Stomach (tissue), 9 donors: ENCODE measurements around the gene HEATR3. TPM values are rescaled to one million over a fixed set of nuclear protein-coding genes. Genes with fewer than 3 reads are reported as not detected.

Experiments
- DNase-seq, 2 donors: peaks; one replicate each; pipeline versions ENCODE4 v3.0.0 to v3.0.0-alpha.2; 2013 to 2019
- H3K27ac ChIP-seq, 5 donors: fragments of 200-600 bp in 4 of 5; sonication (generic) in 4 of 5; one replicate each; pipeline ENCODE4 v1.5.1; 2013 to 2019; ENCODE audit warnings: mild to moderate bottlenecking in 1 of 5, moderate library complexity in 1 of 5
- H3K27me3 ChIP-seq, 3 donors: fragments of 200-600 bp; sonication (generic); one replicate each; pipeline ENCODE4 v1.5.1; 2017 to 2019; ENCODE audit warnings: mixed run types in 1 of 3
- H3K36me3 ChIP-seq, 4 donors: fragments of 200-600 bp; sonication (generic); 1 replicate in 3 of 4; 2 replicates in 1 of 4; pipeline ENCODE4 v1.5.1; 2016 to 2019
- H3K4me1 ChIP-seq, 4 donors: fragments of 200-600 bp; sonication (generic); one replicate each; pipeline ENCODE4 v1.5.1; 2016 to 2019
- H3K4me3 ChIP-seq, 4 donors: fragments of 200-600 bp; sonication (generic) in 3 of 4; one replicate each; pipeline ENCODE4 v1.5.1; 2016 to 2019; ENCODE audit warnings: mild to moderate bottlenecking in 1 of 4
- H3K9me3 ChIP-seq, 4 donors: fragments of 200-600 bp; sonication (generic); one replicate each; pipeline ENCODE4 v1.5.1; 2016 to 2019
- EP300 ChIP-seq: sonication (generic); formaldehyde crosslinking; IDR thresholded peaks from one replicate; pipeline ENCODE4 v1.6.1; 2017; ENCODE audit warnings: antibody characterized with exemption
- POLR2A ChIP-seq, 4 donors: fragments of 450-650 bp; IDR thresholded peaks; one replicate each; pipeline ENCODE4 v1.6.1; 2016; ENCODE audit warnings: antibody characterized with exemption in 4 of 4, control low read depth in 2 of 4, mild to moderate bottlenecking in 1 of 4, moderate library complexity in 1 of 4
- POLR2AphosphoS5 ChIP-seq, 3 donors: sonication (generic); formaldehyde crosslinking; IDR thresholded peaks; one replicate each; pipeline ENCODE4 v1.6.1; 2016; ENCODE audit warnings: antibody characterized with exemption in 3 of 3
- WGBS, 5 donors: extraction: QIAGEN DNeasy Blood & Tissue Kit in 3 of 5; methylation state at CpG; one replicate each; pipeline versions ENCODE4 v1.1.5 to v1.1.7; 2013 to 2018; 5-methylcytosine and 5-hydroxymethylcytosine counted together
- intact Hi-C: fragments of 100-400 bp; cut with DNase I; formaldehyde crosslinking; loops from one replicate; pipeline ENCODE4 v1.15.1; 2023; ENCODE audit warnings: low total_unique reads
- polyA plus RNA-seq, 3 donors: library from polyadenylated mRNA; stranded (reverse); fragments of 200-250 nt; gene quantifications; one replicate each; pipeline ENCODE4 v1.2.3, GENCODE V29; 2013
- total RNA-seq, 5 donors: library from RNA; depleted of rRNA; stranded (reverse); fragments of >200 nt; gene quantifications; one replicate each; pipeline versions ENCODE4 v1.1.0 to v1.2.3, GENCODE V29; 2014 to 2016
- TF ChIP-seq, protein P1 (sequence below), 7 experiments: fragments of 450-650 bp in 4 of 7; fragments of 200-600 bp in 3 of 7; sonication (generic) in 3 of 7; IDR thresholded peaks; one replicate each; pipeline ENCODE4 v1.5.1; 2016 to 2019; ENCODE audit warnings: antibody characterized with exemption in 7 of 7, control low read depth in 2 of 7, mild to moderate bottlenecking in 1 of 7
- donor health status: healthy with polysubstance abuse.
- donor health status: Bipolar disorder and iron deficiency.
- donor health status: healthy.

Gene HEATR3
- total and polyA plus RNA-seq, 8 donors = 4.1 to 45.1 (median 15.4) TPM

GRCh38 chr16:50102051-50102746, 36.4 kb downstream of the HEATR3 start:
- no peaks in the 10 kb centered on the region for H3K9me3 ChIP-seq
- H3K27me3 ChIP-seq = no peaks in the 10 kb centered on the region
- WGBS, 5 donors = 86 to 93% (median 92%) methylated on average over 6 of the region's 6 CpGs
- H3K4me3 ChIP-seq = no peak overlapping the region
- TF ChIP-seq, protein P1, sequence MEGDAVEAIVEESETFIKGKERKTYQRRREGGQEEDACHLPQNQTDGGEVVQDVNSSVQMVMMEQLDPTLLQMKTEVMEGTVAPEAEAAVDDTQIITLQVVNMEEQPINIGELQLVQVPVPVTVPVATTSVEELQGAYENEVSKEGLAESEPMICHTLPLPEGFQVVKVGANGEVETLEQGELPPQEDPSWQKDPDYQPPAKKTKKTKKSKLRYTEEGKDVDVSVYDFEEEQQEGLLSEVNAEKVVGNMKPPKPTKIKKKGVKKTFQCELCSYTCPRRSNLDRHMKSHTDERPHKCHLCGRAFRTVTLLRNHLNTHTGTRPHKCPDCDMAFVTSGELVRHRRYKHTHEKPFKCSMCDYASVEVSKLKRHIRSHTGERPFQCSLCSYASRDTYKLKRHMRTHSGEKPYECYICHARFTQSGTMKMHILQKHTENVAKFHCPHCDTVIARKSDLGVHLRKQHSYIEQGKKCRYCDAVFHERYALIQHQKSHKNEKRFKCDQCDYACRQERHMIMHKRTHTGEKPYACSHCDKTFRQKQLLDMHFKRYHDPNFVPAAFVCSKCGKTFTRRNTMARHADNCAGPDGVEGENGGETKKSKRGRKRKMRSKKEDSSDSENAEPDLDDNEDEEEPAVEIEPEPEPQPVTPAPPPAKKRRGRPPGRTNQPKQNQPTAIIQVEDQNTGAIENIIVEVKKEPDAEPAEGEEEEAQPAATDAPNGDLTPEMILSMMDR (IDR thresholded peaks at IDR 0.05) = no peak
- TF ChIP-seq POLR2AphosphoS5 (IDR thresholded peaks at IDR 0.05) (no peak), EP300 (no peak), POLR2A (IDR thresholded peaks at IDR 0.05) (no peak)
- intact Hi-C loops = no loop called here
- DNase-seq = no peak
- no peak overlapping the region for H3K27ac ChIP-seq
- peaks cover 36 to 91% (median 87%) of the 10 kb centered on the region in 4 donors for H3K36me3 ChIP-seq
- no peaks in the 10 kb centered on the region for H3K4me1 ChIP-seq

DNA sequence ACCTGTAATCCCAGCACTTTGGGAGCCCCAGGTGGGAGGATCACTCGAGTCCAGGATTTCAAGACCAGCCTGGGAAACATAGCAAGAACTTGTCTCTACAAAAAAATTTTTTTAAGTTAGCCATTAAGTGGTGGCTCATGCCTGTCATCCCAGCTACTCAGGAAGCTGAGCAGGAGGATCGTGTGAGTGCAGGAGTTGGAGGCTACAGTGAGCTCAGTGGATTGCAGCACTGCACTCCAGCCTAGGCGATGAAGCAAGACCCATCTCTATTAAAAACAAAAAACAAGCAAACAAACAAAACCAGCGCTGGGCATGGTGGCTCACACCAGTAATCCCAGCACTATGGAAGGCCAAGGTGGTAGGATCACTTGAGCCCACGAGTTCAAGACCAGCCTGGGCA, 38.0 kb downstream of the HEATR3 start:
- Histone ChIP-seq H3K27ac (no peak overlapping the region), H3K4me1 (no peaks in the 10 kb centered on the region), H3K36me3 (peaks cover 36 to 85% (median 83%) of the 10 kb centered on the region in 4 donors), H3K4me3 (no peak overlapping the region), H3K9me3 (no peaks in the 10 kb centered on the region), H3K27me3 (no peaks in the 10 kb centered on the region)
- no peak for DNase-seq
- TF ChIP-seq EP300 (no peak), POLR2AphosphoS5 (IDR thresholded peaks at IDR 0.05) (no peak), POLR2A (IDR thresholded peaks at IDR 0.05) (no peak)
- TF ChIP-seq, protein P1 (IDR thresholded peaks at IDR 0.05) = no peak
- WGBS, 5 donors = 76 to 95% (median 86%) methylated on average over 5 of the region's 5 CpGs
- intact Hi-C loops = no loop called here

DNA sequence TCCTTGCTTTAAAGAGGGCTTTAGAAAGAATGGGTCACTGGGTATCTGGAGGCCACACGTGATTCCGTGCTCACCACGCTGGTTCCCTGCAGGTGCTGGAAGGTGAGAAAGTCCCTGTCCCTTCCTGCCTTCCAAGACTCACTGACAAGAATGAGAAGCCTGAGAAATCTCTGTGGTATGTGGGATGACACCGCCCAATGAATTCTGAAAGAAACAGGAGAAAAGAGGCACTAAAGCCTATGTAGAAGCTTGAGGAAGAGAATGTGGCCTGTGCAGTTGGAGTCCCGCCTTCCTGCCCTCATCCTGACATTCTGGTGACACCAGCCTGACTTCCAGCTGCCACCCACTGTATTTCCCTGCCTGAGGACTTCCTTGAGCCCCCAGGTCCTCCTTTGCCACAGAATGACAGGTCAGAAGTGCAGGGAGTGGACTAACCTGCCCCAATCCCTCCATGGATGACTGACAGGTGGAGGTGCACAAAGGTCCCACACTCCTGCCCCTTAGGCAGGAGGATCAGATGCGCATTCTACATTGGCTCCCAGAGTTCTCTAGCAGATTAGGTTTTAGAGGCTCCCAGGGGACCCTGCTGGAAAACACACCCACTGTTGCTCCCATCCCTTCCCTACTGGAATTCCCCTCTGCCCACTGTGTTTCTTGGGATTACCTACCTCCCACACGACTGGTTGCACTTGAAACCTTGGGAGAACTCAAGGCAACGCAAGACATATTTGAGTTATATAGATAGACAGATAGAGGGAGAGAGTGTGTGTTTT, 48.8 kb downstream of the HEATR3 start:
- Histone ChIP-seq H3K4me3 (no peak overlapping the region), H3K27me3 (no peaks in the 10 kb centered on the region), H3K36me3 (no peaks in the 10 kb centered on the region), H3K4me1 (no peaks in the 10 kb centered on the region), H3K27ac (no peak overlapping the region), H3K9me3 (no peaks in the 10 kb centered on the region)
- WGBS, 5 donors = 75 to 89% (median 83%) methylated on average over 8 of the region's 8 CpGs
- no peak for DNase-seq
- TF ChIP-seq POLR2AphosphoS5 (IDR thresholded peaks at IDR 0.05) = no peak
- no peak for TF ChIP-seq EP300
- TF ChIP-seq, protein P1 (IDR thresholded peaks at IDR 0.05) = no peak
- TF ChIP-seq POLR2A (IDR thresholded peaks at IDR 0.05) = no peak
- intact Hi-C loops = no loop called here

- intact Hi-C loops = no loop called here
- H3K27ac ChIP-seq = no peak overlapping the region
- H3K4me3 ChIP-seq = no peak overlapping the region
- no peaks in the 10 kb centered on the region for H3K4me1 ChIP-seq
- H3K27me3 ChIP-seq = no peaks in the 10 kb centered on the region
- DNase-seq = no peak
- H3K36me3 ChIP-seq = no peaks in the 10 kb centered on the region
- no peaks in the 10 kb centered on the region for H3K9me3 ChIP-seq
- no peak for TF ChIP-seq EP300
- TF ChIP-seq POLR2A (IDR thresholded peaks at IDR 0.05) = no peak
- no peak for TF ChIP-seq POLR2AphosphoS5 (IDR thresholded peaks at IDR 0.05)
- TF ChIP-seq, protein P1 (IDR thresholded peaks at IDR 0.05) = no peak
Measured at GRCh38 chr16:50120711-50121110, 54.9 kb downstream of the HEATR3 start.
